ENCODE data around the gene CPNE7. TPM values are rescaled to one million over a fixed set of nuclear protein-coding genes. Genes with fewer than 3 reads are reported as not detected.

CPNE7 gene
- total RNA-seq, 4 donors from 2014 or later: 1.1 to 3.3 (median 2.5) TPM

DNA sequence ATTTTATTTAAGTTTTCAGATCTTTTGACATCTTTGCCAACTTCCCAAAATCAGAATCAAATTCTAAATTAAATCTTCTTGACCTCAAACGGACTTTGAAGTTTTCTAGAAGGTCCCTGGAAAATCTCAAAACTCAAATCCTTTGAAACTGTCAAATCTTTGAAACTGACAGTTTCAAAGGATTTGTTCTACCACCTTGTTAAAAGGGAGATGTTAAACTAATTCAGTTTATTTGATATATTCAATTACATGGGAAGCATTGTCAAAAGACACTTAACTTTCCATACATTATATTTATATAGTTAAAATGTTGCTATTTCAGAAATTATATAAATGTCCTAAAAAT lies 34.5 kb downstream of the CPNE7 start:
- H3K4me3 ChIP-seq (ENCODE audit: low read depth, poor library complexity, severe bottlenecking): no peak overlapping the region
- WGBS, 2 donors: 70 to 72% methylated on average over 1 of the region's 1 CpG
- intact Hi-C loops (cut with DNase I; ENCODE audit: low total_unique reads): no loop called here
- TF ChIP-seq POLR2A (IDR thresholded peaks at IDR 0.05): no peak
- TF ChIP-seq, protein P1, sequence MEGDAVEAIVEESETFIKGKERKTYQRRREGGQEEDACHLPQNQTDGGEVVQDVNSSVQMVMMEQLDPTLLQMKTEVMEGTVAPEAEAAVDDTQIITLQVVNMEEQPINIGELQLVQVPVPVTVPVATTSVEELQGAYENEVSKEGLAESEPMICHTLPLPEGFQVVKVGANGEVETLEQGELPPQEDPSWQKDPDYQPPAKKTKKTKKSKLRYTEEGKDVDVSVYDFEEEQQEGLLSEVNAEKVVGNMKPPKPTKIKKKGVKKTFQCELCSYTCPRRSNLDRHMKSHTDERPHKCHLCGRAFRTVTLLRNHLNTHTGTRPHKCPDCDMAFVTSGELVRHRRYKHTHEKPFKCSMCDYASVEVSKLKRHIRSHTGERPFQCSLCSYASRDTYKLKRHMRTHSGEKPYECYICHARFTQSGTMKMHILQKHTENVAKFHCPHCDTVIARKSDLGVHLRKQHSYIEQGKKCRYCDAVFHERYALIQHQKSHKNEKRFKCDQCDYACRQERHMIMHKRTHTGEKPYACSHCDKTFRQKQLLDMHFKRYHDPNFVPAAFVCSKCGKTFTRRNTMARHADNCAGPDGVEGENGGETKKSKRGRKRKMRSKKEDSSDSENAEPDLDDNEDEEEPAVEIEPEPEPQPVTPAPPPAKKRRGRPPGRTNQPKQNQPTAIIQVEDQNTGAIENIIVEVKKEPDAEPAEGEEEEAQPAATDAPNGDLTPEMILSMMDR (IDR thresholded peaks at IDR 0.05): no peak
- no peak for DNase-seq (ENCODE audit: low spot score in 2 of 2)

GRCh38 chr16:89612415-89613166 lies 37.0 kb downstream of the CPNE7 start:
- H3K4me3 ChIP-seq (ENCODE audit: low read depth, poor library complexity, severe bottlenecking): no peak overlapping the region
- no peak for TF ChIP-seq POLR2A (IDR thresholded peaks at IDR 0.05)
- TF ChIP-seq, protein P1 (IDR thresholded peaks at IDR 0.05): no peak
- DNase-seq (ENCODE audit: low spot score in 2 of 2): no peak
- intact Hi-C loops (cut with DNase I; ENCODE audit: low total_unique reads): no loop called here
- 77 to 85% methylated on average over 20 of the region's 20 CpGs for WGBS, 2 donors

- 64 to 73% methylated on average over 7 to 19 of the region's 19 CpGs for WGBS, 2 donors
- no peak within 1 kb of the TSS for H3K4me3 ChIP-seq (ENCODE audit: low read depth, poor library complexity, severe bottlenecking)
- no peak for DNase-seq (ENCODE audit: low spot score in 2 of 2)
- no peak for TF ChIP-seq POLR2A (IDR thresholded peaks at IDR 0.05)
- TF ChIP-seq, protein P1 (IDR thresholded peaks at IDR 0.05): no peak
- intact Hi-C loops (cut with DNase I; ENCODE audit: low total_unique reads): no loop called here
Measured at GRCh38 chr16:89613231-89613953, 37.8 kb downstream of the CPNE7 start, which contains the start of gene DPEP1. Gene DPEP1 (plus strand): TSS chr16:89613642. CDS start chr16:89630411, 16,769 bp downstream.

DNA sequence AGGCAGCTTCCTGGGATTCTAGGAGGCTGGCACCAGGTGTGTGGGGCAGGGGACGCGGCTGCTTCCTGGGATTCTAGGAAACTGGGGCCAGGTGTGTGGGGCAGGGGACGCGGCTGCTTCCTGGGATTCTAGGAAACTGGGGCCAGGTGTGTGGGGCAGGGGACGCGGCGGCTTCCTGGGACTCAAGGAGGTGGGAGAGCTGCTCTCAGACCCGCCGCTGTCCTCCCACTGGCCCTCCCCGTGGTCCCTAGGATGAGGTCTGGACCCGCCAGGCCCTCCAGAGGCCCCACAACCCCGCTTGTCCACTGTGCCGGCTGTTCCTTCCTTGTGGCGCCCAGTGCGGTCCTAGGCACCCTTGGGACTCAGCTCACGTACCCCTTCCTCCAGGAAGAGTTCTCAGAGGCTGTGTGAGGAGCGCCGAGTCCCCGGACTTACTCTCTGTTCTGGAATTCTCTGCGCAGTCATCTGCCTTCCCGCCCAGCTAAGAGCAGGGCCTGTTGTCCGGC lies 38.4 kb downstream of the CPNE7 start:
- no peak overlapping the region for H3K4me3 ChIP-seq (ENCODE audit: low read depth, poor library complexity, severe bottlenecking)
- intact Hi-C loops (cut with DNase I; ENCODE audit: low total_unique reads): no loop called here
- no peak for DNase-seq (ENCODE audit: low spot score in 2 of 2)
- TF ChIP-seq, protein P1 (IDR thresholded peaks at IDR 0.05): no peak
- no peak for TF ChIP-seq POLR2A (IDR thresholded peaks at IDR 0.05)
- WGBS, 2 donors: 82 to 89% methylated on average over 20 to 22 of the region's 22 CpGs

DNA sequence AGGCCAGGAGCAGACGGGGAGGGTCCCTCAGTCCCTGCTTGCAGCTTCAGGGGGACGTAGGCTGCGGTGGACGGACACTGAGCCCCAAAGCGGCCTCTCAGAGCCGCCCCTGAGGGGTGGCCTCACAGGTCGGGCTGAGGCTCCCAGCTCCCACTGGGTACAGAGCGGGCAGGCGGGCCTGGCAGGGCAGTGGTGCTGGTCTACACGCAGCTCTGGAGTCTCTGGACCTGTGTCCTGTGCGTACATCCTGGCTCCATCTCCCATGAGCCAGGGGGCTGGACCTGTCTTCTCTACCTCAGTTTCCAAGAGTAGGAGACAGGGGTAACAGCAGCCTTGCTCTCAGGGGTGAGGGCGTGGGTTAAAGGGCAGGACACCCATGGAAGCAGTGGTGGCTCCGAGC lies 39.6 kb downstream of the CPNE7 start:
- no peak for DNase-seq (ENCODE audit: low spot score in 2 of 2)
- TF ChIP-seq, protein P1 (IDR thresholded peaks at IDR 0.05): no peak
- TF ChIP-seq POLR2A (IDR thresholded peaks at IDR 0.05): no peak
- H3K4me3 ChIP-seq (ENCODE audit: low read depth, poor library complexity, severe bottlenecking): no peak overlapping the region
- WGBS, 2 donors: 82 to 94% methylated on average over 9 to 11 of the region's 13 CpGs
- intact Hi-C loops (cut with DNase I; ENCODE audit: low total_unique reads): no loop called here

All from lower leg skin (tissue), 4 donors.